Measurements from ENCODE around the gene FMNL3. TPM values are rescaled to one million over a fixed set of nuclear protein-coding genes. Genes with fewer than 3 reads are reported as not detected.

FMNL3 gene
- total and polyA plus RNA-seq, 2 of the 13 experiments (the other 11 are each of a cell fraction or from before 2014, with no cell fraction given) = 0.44 to 1.1 TPM

- TF ChIP-seq BRCA1 (CRISPR knock-in tag; IDR thresholded peaks at IDR 0.05) (no peak), AFF4 (CRISPR knock-in tag; IDR thresholded peaks at IDR 0.05) (no peak), GABPB1 (CRISPR knock-in tag; IDR thresholded peaks at IDR 0.05) (peak; percentile 81), MYNN (CRISPR knock-in tag; IDR thresholded peaks at IDR 0.05; ENCODE audit: low read depth) (no peak), ZNF552 (CRISPR knock-in tag; IDR thresholded peaks at IDR 0.05; ENCODE audit: borderline replicate concordance) (no peak), AHR (CRISPR knock-in tag; IDR thresholded peaks at IDR 0.05) (peak; percentile 1; the same call in 1 of the 2 replicates), HOXA9 (CRISPR knock-in tag; IDR thresholded peaks at IDR 0.05; ENCODE audit: borderline replicate concordance) (no peak), SAP130 (CRISPR knock-in tag; IDR thresholded peaks at IDR 0.05; ENCODE audit: low read depth) (peak; percentile 72), SOX13 (IDR thresholded peaks at IDR 0.05) (no peak), SOX13 (CRISPR knock-in tag; conservative IDR thresholded peaks at IDR 0.05 in 1 of 2, IDR thresholded peaks at IDR 0.05 in 1 of 2) (no peak), CHD2 (IDR thresholded peaks at IDR 0.05; ENCODE audit: low read depth, low read length) (no peak; the same call in 1 of the 2 replicates), CENPX (CRISPR knock-in tag; IDR thresholded peaks at IDR 0.05) (no peak), RFXAP (CRISPR knock-in tag; IDR thresholded peaks at IDR 0.05; ENCODE audit: borderline replicate concordance) (0 out of 2 replicates have a peak, but pooled peaks have one; percentile 3), CCAR2 (optimal IDR thresholded peaks at IDR 0.05; ENCODE audit: low read depth, low read length) (no peak), KLF15 (CRISPR knock-in tag; IDR thresholded peaks at IDR 0.05; ENCODE audit: borderline replicate concordance) (no peak), SNAPC2 (CRISPR knock-in tag; IDR thresholded peaks at IDR 0.05) (0 out of 2 replicates have a peak, but pooled peaks have one; percentile 27), ZNF276 (CRISPR knock-in tag; IDR thresholded peaks at IDR 0.05; ENCODE audit: low read depth) (no peak), ZNF644 (CRISPR knock-in tag; IDR thresholded peaks at IDR 0.05; ENCODE audit: low read depth) (no peak), MAFK (conservative IDR thresholded peaks at IDR 0.05 in 1 of 2, IDR thresholded peaks at IDR 0.05 in 1 of 2; ENCODE audit: low read length in 2 of 2) (no peak), GLI4 (CRISPR knock-in tag; IDR thresholded peaks at IDR 0.05; ENCODE audit: borderline replicate concordance) (no peak), ZNF567 (CRISPR knock-in tag; IDR thresholded peaks at IDR 0.05; ENCODE audit: borderline replicate concordance) (no peak), GTF2F1 (IDR thresholded peaks at IDR 0.05; ENCODE audit: low read length) (no peak), MAZ (IDR thresholded peaks at IDR 0.05; ENCODE audit: borderline replicate concordance, low read depth, low read length) (no peak; the same call in 1 of the 2 replicates), MAZ (CRISPR knock-in tag; IDR thresholded peaks at IDR 0.05; ENCODE audit: low read depth) (peak; percentile 88), FOXK1 (CRISPR knock-in tag; IDR thresholded peaks at IDR 0.05; ENCODE audit: borderline replicate concordance, low read depth) (peak; percentile 70; the same call in 1 of the 2 replicates), SIN3A (IDR thresholded peaks at IDR 0.05; ENCODE audit: borderline replicate concordance, low read depth, low read length) (0 out of 2 replicates have a peak, but pooled peaks have one; percentile 26)
These were observed 83.9 kb downstream of the FMNL3 start, which contains the start of gene PRPF40B (continued) for GRCh38 chr12:49623142-49623904.
